ENCODE results near the gene SOHLH1.
"Not testable (repeated sequence)": the region's sequence is repeated elsewhere in the genome, so short reads cannot be mapped to it uniquely, and the experiment has no call there.

SOHLH1 gene

GRCh38 chr9:135669018-135669417 is 30.3 kb downstream of the SOHLH1 start:
- H3K9me3 ChIP-seq (ENCODE audit: control insufficient read depth, insufficient read depth, low read depth, low read length); H3K27ac ChIP-seq (ENCODE audit: extremely low read depth, low read depth, low read length); POLR2A ChIA-PET; H3K36me3 ChIP-seq (ENCODE audit: control insufficient read depth in 2 of 2, insufficient read depth in 1 of 2, low read length in 2 of 2); H3K4me1 ChIP-seq (ENCODE audit: control insufficient read depth, insufficient read depth, low read length); H3K4me3 ChIP-seq (ENCODE audit: low read depth, low read length); CTCF ChIA-PET: not testable (repeated sequence)
- peak; percentile 63 for TF ChIP-seq SETDB1 (IDR thresholded peaks at IDR 0.05; ENCODE audit: insufficient read length, low read length)

- H3K4me3 ChIP-seq (ENCODE audit: low read depth, low read length): no peak overlapping the region
- H3K27ac ChIP-seq (ENCODE audit: extremely low read depth, low read depth, low read length): no peak overlapping the region
- CTCF ChIA-PET: no interaction called here
- H3K36me3 ChIP-seq (ENCODE audit: control insufficient read depth in 2 of 2, insufficient read depth in 1 of 2, low read length in 2 of 2): no peaks in the 10 kb centered on the region
- H3K9me3 ChIP-seq (ENCODE audit: control insufficient read depth, insufficient read depth, low read depth, low read length): no peaks in the 10 kb centered on the region
- TF ChIP-seq ZNF148 (tag by site-specific recombination; IDR thresholded peaks at IDR 0.05; ENCODE audit: borderline replicate concordance) (no peak), ZNF416 (tag by site-specific recombination; IDR thresholded peaks at IDR 0.05) (no peak), ZNF830 (tag by site-specific recombination; IDR thresholded peaks at IDR 0.05; ENCODE audit: low read depth) (no peak), ZNF350 (tag by site-specific recombination; IDR thresholded peaks at IDR 0.05) (no peak), HIC1 (tag by site-specific recombination; IDR thresholded peaks at IDR 0.05) (no peak), ZSCAN18 (tag by site-specific recombination; IDR thresholded peaks at IDR 0.05) (no peak), ZNF280D (tag by site-specific recombination; IDR thresholded peaks at IDR 0.05) (no peak), ZNF529 (tag by site-specific recombination; IDR thresholded peaks at IDR 0.05; ENCODE audit: insufficient replicate concordance) (no peak), SP2 (tag by site-specific recombination; IDR thresholded peaks at IDR 0.05) (no peak), ZNF792 (tag by site-specific recombination; IDR thresholded peaks at IDR 0.05) (no peak), ZNF138 (tag by site-specific recombination; IDR thresholded peaks at IDR 0.05; ENCODE audit: borderline replicate concordance) (no peak), FEZF1 (tag by site-specific recombination; IDR thresholded peaks at IDR 0.05) (no peak), ZNF211 (tag by site-specific recombination; IDR thresholded peaks at IDR 0.05; ENCODE audit: low read depth) (no peak), SP3 (tag by site-specific recombination; IDR thresholded peaks at IDR 0.05) (no peak)
- POLR2A ChIA-PET: no interaction called here
- H3K4me1 ChIP-seq (ENCODE audit: control insufficient read depth, insufficient read depth, low read length): no peaks in the 10 kb centered on the region
These were observed 31.7 kb downstream of the SOHLH1 start for GRCh38 chr9:135667463-135668001.
